SHP77 (cell line): ENCODE results near the gene TCN1.

ENCODE experiments used
- DNase-seq, 2 experiments: peaks; one replicate each; lab custom pipeline; 2025; lab: John Stamatoyannopoulos, UW

TCN1 gene

DNA sequence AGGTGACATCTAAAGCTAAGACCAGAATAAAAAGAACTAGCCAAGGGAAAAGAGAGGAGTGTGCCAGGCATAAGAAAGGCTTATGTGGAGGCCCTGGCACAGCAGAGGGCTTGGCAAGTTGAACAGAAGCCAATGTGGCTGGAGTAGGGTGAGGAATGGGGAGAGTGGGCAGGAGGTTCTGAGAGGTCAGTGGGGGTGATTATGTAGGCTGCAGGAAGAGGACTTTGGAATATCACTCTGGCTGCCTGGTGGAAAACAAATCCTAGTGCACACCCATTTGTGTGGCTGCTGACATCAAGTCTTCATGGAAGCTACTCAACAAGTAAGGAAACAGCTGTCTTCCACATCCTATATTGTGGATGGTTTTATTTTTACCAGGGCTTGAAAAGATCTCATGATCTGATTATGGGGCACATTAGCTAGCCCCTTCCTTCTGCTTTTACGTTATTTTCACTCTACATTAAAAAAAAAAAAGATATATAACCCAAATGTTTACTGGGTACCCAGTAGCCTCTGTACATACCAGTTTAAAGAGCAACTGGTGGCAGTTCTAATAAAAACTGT, 59.2 kb downstream of the TCN1 start:
- no peak for DNase-seq

DNA sequence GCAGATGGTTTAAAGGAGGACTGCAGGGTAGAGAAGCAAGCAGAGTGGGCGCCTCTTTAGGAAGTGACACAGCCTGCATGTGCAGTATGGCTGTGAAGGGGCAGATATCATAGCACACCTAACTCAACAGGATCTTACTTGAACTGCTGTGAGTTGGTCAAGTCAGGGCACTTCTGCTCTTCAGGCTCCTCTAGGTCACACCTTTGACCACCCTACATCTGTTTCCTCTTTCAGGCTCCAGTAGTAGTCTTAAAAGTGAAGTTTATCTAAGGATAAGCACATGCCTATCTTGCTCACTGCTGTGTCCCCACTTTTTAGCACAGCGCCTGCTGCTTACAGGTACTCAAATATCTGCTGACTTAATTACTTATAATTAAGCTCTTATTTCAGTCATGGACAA, 62.2 kb downstream of the TCN1 start:
- DNase-seq = no peak
